Heart right ventricle (tissue), 16 donors: ENCODE data around the gene FLT4. TPM values are rescaled to one million over a fixed set of nuclear protein-coding genes. Genes with fewer than 3 reads are reported as not detected.

Experiments
- ATAC-seq, 8 donors: fragments of 200-7000 bp; cut with Tn5 transposase; one replicate each; pipeline ENCODE4 v1.9.1; 2020; ENCODE audit warnings: mild to moderate bottlenecking in 8 of 8, moderate library complexity in 8 of 8, moderate number of reproducible peaks in 1 of 8
- DNase-seq, 2 donors: peaks; one replicate each; pipeline ENCODE4 v3.0.0-alpha.2; 2020
- H3K27ac ChIP-seq, 10 donors: fragments of 200-600 bp; sonication (generic) in 2 of 10; one replicate each; pipeline versions ENCODE4 v1.5.0 to v1.8.0; 2020 to 2022; ENCODE audit warnings: mild to moderate bottlenecking in 3 of 10
- H3K27me3 ChIP-seq, 7 donors: fragments of 200-600 bp; one replicate each; pipeline ENCODE4 v1.8.0; 2021 to 2022; ENCODE audit warnings: mild to moderate bottlenecking in 2 of 7
- H3K36me3 ChIP-seq, 9 donors: fragments of 200-600 bp; sonication (generic) in 1 of 9; one replicate each; pipeline versions ENCODE4 v1.5.0 to v1.8.0; 2020 to 2022; ENCODE audit warnings: mild to moderate bottlenecking in 2 of 9
- H3K4me1 ChIP-seq, 9 donors: fragments of 200-600 bp; sonication (generic) in 1 of 9; one replicate each; pipeline versions ENCODE4 v1.5.0 to v1.8.0; 2020 to 2022; ENCODE audit warnings: mild to moderate bottlenecking in 4 of 9
- H3K4me3 ChIP-seq, 10 donors: fragments of 200-600 bp; sonication (generic) in 2 of 10; one replicate each; pipeline versions ENCODE4 v1.5.0 to v1.8.0; 2020 to 2022; ENCODE audit warnings: mild to moderate bottlenecking in 7 of 10, moderate library complexity in 2 of 10
- H3K9me3 ChIP-seq, 11 donors: fragments of 200-600 bp in 10 of 11; sonication (generic) in 2 of 11; one replicate each; pipeline versions ENCODE4 v1.5.0 to v1.8.0; 2013 to 2022; ENCODE audit warnings: mild to moderate bottlenecking in 2 of 11, control low read depth in 1 of 11, moderate library complexity in 1 of 11
- WGBS, 2 donors: extraction: QIAGEN DNeasy Blood & Tissue Kit; methylation state at CpG; one replicate each; pipeline ENCODE4 v1.1.7; 2013; ENCODE audit warnings: inconsistent platforms in 1 of 2; 5-methylcytosine and 5-hydroxymethylcytosine counted together
- intact Hi-C, 10 donors: fragments of 100-400 bp; cut with DNase I; formaldehyde crosslinking; loops; one replicate each; pipeline versions ENCODE4 v1.11.1 to v1.14.2; 2022
- polyA plus RNA-seq, 2 donors: library from polyadenylated mRNA; stranded (reverse); fragments of 200-250 nt; gene quantifications; one replicate each; pipeline ENCODE4 v1.2.3, GENCODE V29; 2013
- total RNA-seq, 10 donors: library from RNA; stranded (reverse); fragmentation: NEBNext Ultra II Directional in 3 of 10; extraction: Animal tissue kit (Norgen Biotek cat#: 25700) in 3 of 10; gene quantifications; one replicate each; pipeline versions ENCODE4 v1.2.1 to v1.2.4, GENCODE V29; 2021 to 2023
- TF ChIP-seq, protein P1 (sequence below), 9 donors: fragments of 200-600 bp; sonication (generic) in 2 of 9; IDR thresholded peaks; one replicate each; pipeline versions ENCODE4 v1.5.0 to v1.8.0; 2021 to 2022; ENCODE audit warnings: antibody characterized with exemption in 9 of 9, mild to moderate bottlenecking in 5 of 9, moderate library complexity in 1 of 9
- donor health status: Arrhythmogenic right ventricular cardiomyopathy.
- donor health status: ischemic (EF 13 %, LVEDD 7.1; RV severe dilation, severe dysfunction).
- donor health status: healthy with polysubstance abuse.
- donor health status: DM: no; HTN: yes; CAD: no.
- donor health status: DM: no; HTN: no; CAD: no.
- donor health status: ischemic (EF 25% LVEDD 6.9; RV normal size, moderate dysfunction).
- donor health status: ischemic (EF 25% LVEDD 5.7; RV mildly dilated, moderate dysfunction).
- donor health status: healthy.
- donor health status: DM: yes; HTN: yes; CAD: no.
- donor health status: Ischemic cardiomyopathy.
- donor health status: ischemic (EF 35%, LVEDD 5.7; RV mildly dilated, moderate dysfunction).
- donor health status: nonischemic (EF 11% LVEDD 7.7; RV severe dilation, severe dysfunction).
- donor health status: DM: yes; HTN: yes; CAD: no.
- donor health status: PGD.
- donor health status: ischemic (EF 29% LVEDD 5.4; RV normal size, mild dysfunction).
- donor health status: nonischemic (EF 23%, LVEDD 6.1; RV moderate dilation, normal function).

Gene FLT4
- total and polyA plus RNA-seq, 12 donors: 3.8 to 10.8 (median 6.3) TPM

DNA sequence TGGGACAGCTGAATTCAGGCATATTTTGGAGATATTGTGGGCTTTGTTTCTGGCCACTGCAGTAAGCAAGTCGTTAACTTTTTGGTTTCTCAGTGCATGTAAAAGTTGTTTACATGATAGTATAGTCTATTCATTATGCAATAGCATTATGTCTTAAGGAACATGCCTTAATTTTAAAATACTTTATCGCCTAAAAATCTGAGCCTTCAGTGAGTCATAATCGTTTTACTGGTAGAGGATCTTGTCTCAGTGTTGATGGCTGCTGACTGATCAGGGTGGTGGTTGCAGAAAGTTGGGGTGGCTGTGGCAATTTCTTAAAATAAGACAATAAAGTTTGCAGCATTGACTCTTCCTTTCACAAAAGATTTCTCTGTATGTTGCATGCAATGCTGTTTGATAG is 63.2 kb downstream of the FLT4 start:
- peaks cover 0 to 35% (median 0%) of the 10 kb centered on the region in 11 donors for H3K9me3 ChIP-seq
- intact Hi-C loops: no loop called here
- ATAC-seq: no peak
- no peak overlapping the region for H3K4me3 ChIP-seq
- H3K27me3 ChIP-seq: peaks cover 9 to 37% (median 22%) of the 10 kb centered on the region in 7 donors
- H3K4me1 ChIP-seq: peaks cover 0 to 17% (median 12%) of the 10 kb centered on the region in 9 donors
- H3K27ac ChIP-seq: no peak overlapping the region
- DNase-seq: no peak
- WGBS, 2 donors: 86 to 87% methylated on average over 3 of the region's 3 CpGs
- H3K36me3 ChIP-seq: no peaks in the 10 kb centered on the region
- TF ChIP-seq, protein P1, sequence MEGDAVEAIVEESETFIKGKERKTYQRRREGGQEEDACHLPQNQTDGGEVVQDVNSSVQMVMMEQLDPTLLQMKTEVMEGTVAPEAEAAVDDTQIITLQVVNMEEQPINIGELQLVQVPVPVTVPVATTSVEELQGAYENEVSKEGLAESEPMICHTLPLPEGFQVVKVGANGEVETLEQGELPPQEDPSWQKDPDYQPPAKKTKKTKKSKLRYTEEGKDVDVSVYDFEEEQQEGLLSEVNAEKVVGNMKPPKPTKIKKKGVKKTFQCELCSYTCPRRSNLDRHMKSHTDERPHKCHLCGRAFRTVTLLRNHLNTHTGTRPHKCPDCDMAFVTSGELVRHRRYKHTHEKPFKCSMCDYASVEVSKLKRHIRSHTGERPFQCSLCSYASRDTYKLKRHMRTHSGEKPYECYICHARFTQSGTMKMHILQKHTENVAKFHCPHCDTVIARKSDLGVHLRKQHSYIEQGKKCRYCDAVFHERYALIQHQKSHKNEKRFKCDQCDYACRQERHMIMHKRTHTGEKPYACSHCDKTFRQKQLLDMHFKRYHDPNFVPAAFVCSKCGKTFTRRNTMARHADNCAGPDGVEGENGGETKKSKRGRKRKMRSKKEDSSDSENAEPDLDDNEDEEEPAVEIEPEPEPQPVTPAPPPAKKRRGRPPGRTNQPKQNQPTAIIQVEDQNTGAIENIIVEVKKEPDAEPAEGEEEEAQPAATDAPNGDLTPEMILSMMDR (IDR thresholded peaks at IDR 0.05): no peak

DNA sequence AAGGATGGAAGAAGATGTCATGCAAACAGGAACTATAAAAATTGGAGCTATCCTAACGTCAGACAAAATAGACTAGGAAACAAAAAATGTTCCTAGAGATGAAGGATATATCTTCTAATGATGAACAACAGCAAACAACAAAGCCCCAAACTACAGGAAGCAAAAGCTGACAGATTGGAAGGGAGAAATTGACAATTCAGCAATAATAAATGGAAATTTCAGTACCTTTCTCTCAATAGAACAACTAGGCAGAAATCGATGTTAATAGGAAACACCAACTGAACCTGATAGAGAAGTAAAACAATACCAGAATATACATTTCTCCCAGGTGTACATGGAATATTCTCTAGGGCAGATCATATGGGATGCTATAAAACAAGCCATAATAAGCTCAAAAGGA is 65.7 kb downstream of the FLT4 start:
- Histone ChIP-seq H3K4me1 (no peaks in the 10 kb centered on the region), H3K27ac (no peak overlapping the region), H3K27me3 (peaks cover 0 to 13% (median 4%) of the 10 kb centered on the region in 7 donors), H3K36me3 (peaks cover 0 to 2% (median 0%) of the 10 kb centered on the region in 9 donors), H3K4me3 (no peak overlapping the region), H3K9me3 (peaks cover 0 to 35% (median 0%) of the 10 kb centered on the region in 11 donors)
- DNase-seq (no peak), ATAC-seq (no peak)
- WGBS, 2 donors: 73 to 93% methylated on average over 2 of the region's 2 CpGs
- intact Hi-C loops: no loop called here
- TF ChIP-seq, protein P1 (IDR thresholded peaks at IDR 0.05): no peak

DNA sequence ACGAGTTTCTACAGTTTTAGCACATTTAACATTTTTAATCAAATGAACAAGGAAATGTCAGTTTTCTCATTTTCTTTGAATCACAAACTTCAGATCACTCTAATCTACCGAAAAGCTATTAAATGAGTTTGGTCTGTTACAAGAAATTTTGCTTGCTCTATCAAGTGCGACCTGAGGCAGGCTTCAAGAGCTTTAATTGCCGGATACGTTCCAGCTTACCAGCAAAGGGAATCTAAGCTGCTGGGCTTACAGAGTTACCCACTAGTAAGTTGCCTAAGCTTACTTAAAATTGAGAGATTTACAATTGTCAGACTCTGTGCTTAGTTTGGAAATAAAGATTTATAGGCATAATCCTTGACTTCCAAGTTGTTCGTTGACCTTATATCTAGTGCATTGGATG is 68.7 kb downstream of the FLT4 start:
- Histone ChIP-seq H3K4me3 (no peak overlapping the region), H3K4me1 (no peaks in the 10 kb centered on the region), H3K9me3 (peaks cover 0 to 30% (median 0%) of the 10 kb centered on the region in 11 donors), H3K36me3 (peaks cover 0 to 30% (median 4%) of the 10 kb centered on the region in 9 donors), H3K27me3 (no peaks in the 10 kb centered on the region), H3K27ac (no peak overlapping the region)
- ATAC-seq: no peak
- intact Hi-C loops: no loop called here
- TF ChIP-seq, protein P1 (IDR thresholded peaks at IDR 0.05): no peak
- WGBS, 2 donors: 89 to 91% methylated on average over 6 of the region's 6 CpGs
- no peak for DNase-seq

DNA sequence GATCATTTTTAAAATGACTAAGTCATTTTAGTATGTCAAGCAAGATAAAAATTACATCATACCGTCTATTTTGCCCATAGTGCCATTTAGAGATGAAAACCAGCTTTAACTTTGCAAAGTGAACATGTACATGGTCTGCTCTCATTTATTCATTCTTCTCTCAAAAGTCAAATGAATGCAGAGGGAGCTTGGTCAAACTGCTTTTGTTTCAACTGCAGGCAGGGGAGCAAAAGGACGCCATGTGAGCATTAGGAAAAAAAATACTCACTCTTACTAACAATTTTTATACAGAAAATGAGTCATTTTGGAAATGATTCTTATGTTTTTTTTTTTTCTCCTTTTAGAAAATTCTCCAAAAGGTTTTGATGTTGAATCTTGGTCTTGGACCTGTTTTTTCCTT is 73.8 kb downstream of the FLT4 start:
- no peak for DNase-seq
- Histone ChIP-seq H3K9me3 (no peaks in the 10 kb centered on the region), H3K27me3 (no peaks in the 10 kb centered on the region), H3K4me3 (no peak overlapping the region), H3K27ac (no peak overlapping the region), H3K4me1 (no peaks in the 10 kb centered on the region), H3K36me3 (peaks cover 0 to 77% (median 23%) of the 10 kb centered on the region in 9 donors)
- ATAC-seq: no peak
- TF ChIP-seq, protein P1 (IDR thresholded peaks at IDR 0.05): no peak
- WGBS, 2 donors: 87% methylated on average over 2 of the region's 2 CpGs
- intact Hi-C loops: no loop called here
